Stimulated activated CD4-positive, alpha-beta T cell treated with anti-CD3 and anti-CD28 coated beads, Interleukin-1b, Interleukin-23, amount 100 ng/mL, for 1 hour (primary cell): ENCODE data around the gene RAPGEF1.

ENCODE experiments used
- DNase-seq, 2 donors: peaks; one replicate each; pipeline ENCODE4 v3.0.0-alpha.2; 2020; ENCODE audit warnings: low read depth in 2 of 2

RAPGEF1 gene

DNA sequence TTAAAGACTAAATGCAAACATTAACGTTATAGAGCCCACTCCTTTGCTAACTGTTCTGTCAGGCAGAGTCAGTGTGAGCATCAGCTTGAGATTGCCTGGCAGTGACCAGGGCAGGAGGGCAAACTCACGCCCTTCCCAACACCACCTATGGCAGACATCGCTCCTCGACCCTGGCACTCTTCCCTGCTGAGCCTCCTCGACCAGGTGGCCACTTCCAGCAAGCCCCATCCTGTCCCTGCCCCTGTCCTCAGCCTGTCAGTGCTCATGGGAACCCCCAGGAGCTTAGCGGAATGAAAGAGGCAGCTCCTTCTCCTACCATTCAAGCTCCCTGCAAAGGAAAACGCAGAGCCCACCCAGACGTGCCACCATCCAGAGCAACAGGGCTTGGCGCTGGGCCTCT, 152.5 kb downstream of the RAPGEF1 start:
- DNase-seq = no peak

DNA sequence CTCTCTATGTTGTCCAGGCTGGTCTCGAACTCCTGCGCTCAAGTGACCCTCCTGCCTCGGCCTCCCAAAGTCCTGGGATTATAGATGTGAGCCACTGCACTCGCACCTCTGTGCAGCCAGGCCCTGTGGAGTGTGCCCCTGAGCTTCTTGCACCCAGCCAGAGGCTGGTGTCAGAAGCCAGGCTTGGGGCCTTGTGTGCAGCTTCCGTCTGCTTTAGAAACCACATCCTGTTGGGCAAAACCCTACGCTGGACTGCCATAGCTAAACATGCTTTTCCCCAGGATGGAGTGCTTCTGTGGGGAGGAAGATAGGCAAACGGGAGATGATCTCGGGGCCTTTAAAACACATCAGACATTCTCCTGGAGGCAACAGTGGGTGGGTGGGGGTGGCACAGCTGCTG, 154.5 kb downstream of the RAPGEF1 start:
- DNase-seq = no peak

DNA sequence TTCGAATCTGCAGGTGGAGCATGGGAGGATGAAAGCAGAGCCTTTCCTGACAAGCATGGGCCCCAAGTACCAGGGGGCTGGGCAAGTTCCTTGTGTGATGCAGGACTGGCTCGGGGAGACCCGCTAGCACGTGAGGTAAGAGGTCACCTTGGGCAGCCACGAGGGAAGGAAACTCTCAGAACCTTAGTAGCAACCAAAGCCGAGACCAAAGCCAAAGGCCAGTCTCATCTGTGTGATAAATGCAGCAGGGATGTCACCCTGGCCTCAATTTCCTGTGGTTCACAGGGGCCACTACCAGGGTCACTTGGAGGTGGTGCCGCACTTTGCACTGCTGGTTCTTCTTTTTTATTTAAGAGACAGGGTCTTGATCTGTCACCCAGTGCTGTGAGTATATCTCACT, 155.0 kb downstream of the RAPGEF1 start:
- DNase-seq = no peak

DNA sequence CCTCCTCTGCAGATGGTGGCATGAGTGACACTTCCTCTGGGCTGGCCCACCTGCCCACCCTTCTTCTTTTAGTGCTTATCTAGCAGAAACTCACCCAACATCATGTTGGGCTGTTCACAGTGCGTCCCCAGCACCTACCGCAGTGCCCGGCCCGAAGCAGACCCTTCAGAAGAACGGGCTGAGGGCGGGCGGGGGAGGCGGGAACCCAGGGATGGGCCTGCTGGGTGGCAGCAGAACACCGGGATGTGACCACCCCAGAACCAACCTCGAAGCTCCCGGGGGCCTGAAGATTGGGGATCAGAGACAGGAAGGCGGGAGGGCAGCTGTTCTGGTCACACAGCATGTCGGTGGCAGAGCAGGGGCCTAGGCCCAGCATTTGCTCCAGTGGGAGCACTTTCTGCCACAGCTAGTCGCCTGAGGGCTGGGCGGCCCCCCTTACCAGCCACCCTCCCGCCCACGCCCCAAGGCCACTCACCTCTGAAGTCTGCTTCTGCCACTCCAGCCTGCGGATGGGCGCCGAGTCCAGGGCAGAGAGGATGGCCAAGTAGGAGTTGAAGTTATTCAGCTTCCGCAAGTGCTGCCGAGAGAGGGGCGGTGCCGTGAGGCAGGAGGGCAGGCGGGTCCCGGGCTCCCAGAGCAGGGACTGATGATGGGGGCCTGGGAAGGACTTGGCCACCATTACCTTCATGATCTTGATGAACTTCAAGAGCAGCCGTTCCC, 155.9 kb downstream of the RAPGEF1 start:
- no peak for DNase-seq

DNA sequence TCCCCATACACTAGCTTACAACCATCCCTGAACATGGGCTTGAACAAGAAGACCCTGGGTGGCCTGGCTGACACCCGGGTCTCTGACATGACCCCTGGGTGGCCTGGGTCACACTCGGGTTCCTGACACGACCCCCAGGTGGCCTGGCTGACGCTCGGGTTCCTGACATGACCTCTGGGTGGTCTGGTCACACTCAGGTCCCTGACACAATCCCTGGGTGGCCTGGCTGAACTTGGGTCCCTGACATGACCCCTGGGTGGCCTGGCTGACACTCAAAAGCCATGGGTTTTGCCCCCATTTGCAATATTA, 156.6 kb downstream of the RAPGEF1 start:
- DNase-seq = no peak

DNA sequence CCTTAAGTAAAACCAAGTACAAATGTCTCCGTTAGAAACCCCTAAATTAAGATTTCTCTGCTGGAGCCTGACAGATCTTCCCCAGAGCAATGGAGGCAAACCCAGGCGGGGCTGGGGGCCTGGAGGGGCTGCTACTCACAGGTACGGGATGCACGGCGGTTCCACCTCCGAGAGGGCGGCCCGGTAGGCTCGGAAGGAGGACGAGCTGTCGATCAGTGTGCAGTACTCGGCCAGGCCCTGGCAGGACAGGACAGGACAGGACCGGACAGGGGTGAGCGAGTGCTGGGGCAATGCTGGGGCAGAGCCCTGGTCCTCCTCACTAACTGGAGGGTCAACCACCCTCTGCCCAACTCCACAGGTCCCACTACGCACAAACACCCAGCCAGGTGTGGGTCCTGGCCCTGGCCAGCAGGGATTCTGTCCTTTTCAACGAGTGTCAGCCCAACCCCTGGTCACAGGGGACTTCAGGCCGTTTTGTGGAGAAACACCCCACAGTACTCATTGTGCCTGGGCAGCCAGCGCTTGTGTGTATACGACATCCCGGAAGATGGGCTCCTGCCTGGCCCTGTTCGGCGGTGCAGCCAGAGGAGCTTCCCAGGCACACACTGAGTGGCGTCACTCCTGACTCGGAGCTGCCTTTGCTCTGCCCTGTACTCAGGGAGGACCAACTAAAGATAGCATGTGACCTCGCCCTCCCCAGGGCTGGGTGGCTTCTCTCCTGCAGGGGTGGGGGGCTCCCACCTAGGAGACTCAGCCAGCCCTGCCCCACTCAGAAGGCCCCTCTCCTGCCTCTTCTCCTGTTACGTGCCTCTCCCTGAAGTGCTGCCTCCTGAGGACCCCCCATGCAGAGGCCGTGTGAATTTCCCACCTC, 157.2 kb downstream of the RAPGEF1 start:
- no peak for DNase-seq

DNA sequence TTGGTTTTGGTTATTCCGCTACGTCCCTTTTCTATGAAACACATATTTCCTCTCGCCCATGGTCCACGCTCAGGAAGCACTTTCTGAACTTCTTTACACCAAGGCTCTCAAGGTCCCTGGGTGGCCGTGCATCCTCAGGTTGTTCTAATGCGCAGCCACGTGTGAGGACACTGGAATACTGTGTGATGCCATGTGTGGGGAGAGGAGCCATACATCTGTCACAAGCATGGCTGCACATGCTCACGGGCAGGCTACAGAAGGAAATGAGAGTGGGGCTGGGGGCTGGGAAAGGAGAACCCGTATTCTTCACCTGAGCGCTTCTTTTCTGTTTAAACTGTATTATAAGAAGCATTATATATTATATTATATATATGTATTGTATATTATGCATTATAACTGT, 157.8 kb downstream of the RAPGEF1 start:
- DNase-seq = no peak

DNA sequence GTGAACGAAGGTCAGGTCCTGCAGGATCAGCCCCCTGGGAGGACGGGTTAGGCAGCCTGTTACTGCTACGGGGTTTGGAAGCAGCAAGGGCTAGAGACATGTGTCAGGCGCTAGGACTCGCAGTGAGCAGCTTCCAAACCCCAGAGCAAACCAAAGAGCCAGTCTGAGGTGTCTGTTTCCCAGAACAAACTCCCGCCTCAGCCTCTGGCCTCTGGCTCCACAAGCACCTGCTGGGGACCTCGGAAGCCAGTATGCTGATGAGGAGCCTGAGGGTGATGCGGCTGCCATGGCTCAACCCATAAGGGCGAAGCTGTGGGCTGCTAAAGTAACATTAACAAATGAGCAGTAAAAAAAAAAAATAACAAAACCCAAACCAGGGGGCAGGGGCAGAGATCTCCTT, 159.5 kb downstream of the RAPGEF1 start:
- DNase-seq = no peak

DNA sequence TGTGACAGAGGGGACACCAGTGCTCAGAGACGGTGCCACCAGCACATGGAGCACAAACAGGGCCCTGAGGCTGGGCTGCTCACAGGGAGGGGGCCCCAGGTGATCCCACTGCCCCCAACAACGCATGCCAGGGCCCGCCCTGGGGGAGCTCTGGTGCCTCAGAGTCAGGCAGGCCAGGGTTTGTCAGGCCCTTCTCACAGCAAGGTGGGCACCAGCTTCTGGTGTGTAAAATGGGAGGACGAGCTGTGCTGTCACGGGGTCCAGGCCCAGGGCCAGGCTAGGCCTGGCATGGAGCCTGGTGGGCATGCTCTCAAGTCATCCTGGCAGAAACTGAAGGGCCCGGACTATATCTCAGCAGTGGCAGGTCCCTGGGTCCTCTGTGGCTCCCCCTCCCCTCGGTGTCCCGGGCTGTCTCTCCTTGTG, 160.1 kb downstream of the RAPGEF1 start:
- DNase-seq = no peak

DNA sequence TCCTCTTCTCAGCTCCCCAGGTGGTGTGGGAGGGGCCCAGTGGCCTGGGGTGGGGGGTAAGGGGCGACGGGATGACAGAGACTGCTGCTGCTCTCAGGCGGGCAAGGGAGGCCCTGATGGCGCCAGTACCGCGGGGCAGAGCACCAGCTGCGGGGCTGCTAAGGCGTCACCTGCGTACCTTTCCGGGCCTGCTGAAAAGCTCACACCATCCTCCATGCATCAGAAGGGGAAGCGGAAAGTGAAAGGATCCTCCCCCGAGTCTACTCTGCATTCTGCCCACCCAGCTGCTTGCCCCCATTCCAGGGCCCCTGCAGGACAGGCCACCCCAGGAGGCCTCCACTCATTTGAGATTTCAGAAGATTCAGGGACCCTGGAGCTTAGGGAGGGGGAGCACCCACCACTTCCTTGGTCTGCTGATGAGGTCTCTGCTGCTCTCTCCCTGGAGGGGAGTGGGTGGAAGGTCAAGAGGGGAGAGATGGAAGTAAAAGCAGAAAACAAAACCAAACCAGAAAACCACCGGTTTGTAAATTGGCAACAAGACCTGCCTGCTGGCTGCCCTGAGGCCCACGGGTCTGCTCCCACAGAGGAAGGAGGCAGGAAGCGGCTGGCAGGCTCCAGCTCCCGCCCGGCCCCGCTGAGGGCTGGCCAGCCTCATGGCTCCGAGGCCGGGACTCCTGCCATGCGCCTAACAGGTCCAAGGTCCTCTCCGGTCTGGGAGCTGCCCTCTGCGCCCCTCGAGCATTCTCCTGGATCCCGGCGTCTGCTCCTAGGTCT, 161.0 kb downstream of the RAPGEF1 start:
- DNase-seq = peak in 1 of 2 donors; percentile 12

DNA sequence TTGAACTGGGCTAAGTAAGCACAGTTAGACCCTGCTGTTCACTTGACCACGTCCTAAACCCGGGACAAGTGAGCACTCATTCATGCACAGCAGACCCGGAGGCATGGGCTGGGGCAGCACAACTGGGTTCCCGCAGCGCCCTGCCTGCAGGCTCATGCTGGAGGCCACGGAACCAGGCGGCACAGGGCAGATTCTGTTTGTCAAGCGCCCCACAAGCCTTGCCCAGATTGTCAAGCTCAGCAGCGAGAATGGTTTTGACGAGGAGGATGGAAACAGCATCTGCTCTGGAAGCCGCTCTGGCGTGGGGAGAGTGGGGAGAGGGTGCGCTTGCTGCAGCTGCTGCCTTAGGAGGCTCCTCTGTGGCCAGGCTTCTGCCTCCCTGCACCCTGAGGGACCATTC, 161.9 kb downstream of the RAPGEF1 start:
- no peak for DNase-seq

DNA sequence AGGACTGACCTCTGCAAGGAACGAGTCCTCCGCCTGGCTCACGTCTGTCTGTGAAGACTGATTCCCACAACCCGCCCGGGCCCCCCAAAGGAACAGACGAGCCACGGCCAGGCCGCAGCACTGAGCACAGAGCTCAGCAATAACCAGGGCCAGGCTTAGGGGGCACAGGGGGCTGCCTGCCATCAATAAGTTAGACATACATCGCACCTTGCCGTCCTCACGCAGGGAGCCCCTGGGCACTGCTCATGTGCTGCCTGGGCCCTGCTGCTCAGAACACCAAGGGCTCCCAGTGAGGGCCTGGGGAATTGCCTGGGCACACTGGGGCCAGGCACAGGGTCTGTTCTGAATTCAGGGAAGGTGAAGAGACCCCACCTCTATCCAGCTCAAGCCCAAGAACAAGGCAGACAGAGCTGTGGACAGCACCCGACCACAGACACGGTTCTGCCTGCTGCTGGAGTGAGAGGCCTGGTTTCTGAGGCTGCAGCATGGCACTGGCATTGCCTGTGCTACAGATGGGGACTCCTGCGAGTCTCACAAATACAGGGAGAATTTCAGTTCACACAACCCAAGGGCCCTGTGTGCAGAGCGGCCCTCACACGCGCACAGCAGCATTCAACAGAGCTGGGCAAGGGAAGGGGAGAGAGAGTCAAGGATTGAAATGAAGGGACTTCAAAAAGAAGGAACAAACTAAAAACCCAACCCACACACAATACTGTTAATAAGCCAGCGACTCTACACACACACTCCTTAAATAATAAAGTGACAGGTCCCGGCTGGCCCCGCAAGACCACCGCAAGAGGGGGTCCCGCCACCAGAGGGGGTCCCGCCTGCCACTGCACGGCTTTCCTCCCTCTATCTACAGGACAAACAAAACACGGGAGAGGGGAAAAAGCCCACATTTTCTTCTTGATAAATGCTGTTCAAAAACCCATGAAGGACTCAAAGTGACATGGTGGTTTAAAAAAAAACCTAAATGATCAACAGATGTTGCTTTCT, 162.6 kb downstream of the RAPGEF1 start:
- no peak for DNase-seq

DNA sequence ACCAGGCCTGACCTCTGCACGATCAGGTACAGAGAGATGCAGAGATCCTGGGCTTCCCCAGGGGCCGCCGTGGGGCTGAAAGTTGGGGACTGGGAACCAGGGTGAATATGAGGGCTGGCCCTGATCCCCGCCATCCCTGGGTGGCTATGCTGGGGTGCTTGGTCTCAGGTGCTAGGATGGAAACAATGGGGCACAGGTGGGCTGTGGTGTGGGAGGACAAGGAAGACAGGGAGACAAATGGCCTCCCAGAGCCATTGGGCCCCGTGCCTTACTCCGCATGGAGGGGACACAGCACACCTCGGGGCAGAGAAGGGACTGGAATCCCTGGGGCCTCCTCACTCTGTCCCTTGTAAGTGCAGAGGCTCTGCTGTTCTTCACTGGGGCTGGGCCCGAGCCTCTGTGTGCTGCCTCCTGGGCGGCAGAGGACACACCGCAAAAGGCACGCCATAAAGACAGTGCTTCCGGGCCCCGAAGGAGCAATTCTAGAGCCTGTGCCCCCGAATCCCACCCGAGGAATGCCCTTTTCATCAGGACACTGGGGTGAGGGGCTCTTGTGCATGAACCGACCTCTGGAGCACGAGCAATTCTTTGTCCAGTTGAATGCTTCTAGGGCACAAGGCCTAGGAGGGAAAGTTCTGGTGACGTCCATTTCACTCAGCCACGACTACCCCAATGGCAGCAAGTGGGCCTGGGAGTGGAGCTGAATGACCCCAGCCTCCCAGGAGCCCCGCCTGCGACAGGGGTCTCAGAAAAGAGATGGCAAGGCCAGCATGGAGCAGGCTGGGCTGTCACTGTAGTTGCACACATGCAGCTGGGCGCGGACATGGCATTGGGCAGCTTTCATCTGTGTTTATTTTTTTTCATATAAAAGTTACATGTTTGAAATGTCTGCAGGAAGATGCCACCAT, 163.7 kb downstream of the RAPGEF1 start:
- DNase-seq = no peak

DNA sequence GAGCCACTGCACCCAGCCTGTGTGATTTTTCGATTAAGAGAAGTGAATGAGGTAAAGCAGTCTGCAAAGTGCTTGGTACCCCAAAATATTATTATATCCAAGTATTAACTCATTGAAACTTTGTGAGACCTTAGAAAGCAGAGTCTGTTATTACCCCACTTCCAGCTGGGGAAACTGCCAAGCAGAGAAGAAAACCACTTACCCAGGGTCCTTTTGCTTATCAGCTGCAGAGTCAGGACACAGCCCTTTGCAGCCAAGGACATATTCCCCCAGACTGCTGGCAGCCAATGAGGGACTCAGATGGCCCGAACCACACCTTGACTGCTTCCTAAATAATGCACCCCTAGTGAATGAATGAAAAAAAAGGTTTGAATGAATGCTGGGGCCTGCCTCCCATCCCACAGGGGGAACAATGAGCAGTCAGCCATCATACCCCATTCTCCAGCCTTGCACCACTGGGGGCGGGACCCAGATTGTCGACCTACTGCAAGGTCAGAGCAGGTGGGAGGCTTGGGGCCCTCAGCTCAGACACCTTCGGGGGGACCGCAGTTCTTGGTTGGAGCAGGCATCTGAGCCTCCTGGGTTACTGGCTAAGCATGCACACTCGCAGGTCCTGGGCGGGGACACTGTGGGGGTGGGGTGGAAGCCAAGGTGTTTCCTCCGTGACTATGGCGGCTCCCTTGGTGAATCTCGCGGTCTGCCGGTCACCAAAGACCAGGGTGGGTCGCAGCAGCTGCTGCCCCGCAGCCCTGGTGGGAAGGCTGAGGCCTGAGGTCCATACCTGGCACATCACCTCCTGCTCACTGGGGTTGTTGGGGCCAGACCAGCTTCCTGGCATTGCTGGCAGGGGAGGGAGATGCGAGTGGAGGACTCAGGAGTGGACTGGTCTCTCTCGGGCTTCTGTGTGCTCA, 164.9 kb downstream of the RAPGEF1 start:
- no peak for DNase-seq

DNA sequence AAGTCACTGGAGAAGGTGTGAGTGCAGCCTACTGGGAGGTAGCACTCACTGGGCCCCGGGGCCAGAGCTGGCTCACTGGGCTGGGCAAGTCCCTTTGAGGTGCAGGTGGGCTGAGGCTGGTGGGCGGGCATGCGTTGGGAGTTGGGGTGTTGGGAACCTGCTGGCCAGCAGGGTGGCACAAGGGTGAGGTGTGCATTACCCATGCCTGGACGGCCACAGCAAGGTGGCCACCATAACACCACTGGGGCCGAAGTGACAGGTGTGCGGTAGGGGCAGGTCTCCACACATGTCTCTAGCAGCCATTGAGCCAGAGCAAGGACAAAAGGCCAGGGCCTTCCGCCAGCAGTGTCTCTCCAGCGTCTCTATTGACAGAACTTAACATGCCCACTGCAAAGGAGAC, 172.0 kb downstream of the RAPGEF1 start:
- no peak for DNase-seq

DNA sequence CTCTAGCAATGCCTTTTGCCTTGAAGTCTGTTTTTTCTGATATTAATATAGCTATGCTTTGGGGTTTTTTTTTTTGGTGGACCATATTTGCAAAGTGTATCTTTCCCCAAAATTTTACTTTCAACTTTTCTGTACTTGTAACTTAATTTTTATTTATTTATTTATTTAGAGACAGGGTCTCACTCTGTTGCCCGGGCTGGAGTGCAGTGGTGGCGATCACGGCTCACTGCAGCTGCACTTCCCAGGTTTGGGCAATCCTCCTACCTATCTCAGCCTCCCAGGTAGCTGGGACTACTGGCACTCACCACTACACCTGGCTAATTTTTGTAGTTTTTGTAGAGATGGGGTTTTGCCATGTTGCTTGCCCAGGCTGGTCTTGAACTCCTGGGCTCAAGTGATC, 173.7 kb downstream of the RAPGEF1 start:
- DNase-seq = no peak

DNA sequence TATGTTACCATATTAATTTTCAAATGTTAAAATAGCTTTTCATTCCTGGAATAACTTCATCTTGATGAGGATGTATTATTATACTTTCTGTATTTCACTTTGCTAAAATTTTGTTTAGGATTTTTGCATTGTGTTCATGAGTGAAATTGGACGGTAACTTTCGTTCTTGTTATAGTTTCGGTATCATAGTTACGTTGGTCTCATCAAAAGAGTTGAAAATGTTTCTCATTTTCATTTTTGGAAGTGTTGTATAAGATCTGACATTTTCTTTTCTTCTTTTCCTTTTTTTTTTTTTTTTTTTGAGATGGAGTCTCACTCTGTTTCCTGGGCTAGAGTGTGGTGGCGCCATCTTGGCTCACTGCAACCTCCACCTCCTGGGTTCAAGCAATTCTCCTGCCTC, 174.5 kb downstream of the RAPGEF1 start:
- DNase-seq = no peak

DNA sequence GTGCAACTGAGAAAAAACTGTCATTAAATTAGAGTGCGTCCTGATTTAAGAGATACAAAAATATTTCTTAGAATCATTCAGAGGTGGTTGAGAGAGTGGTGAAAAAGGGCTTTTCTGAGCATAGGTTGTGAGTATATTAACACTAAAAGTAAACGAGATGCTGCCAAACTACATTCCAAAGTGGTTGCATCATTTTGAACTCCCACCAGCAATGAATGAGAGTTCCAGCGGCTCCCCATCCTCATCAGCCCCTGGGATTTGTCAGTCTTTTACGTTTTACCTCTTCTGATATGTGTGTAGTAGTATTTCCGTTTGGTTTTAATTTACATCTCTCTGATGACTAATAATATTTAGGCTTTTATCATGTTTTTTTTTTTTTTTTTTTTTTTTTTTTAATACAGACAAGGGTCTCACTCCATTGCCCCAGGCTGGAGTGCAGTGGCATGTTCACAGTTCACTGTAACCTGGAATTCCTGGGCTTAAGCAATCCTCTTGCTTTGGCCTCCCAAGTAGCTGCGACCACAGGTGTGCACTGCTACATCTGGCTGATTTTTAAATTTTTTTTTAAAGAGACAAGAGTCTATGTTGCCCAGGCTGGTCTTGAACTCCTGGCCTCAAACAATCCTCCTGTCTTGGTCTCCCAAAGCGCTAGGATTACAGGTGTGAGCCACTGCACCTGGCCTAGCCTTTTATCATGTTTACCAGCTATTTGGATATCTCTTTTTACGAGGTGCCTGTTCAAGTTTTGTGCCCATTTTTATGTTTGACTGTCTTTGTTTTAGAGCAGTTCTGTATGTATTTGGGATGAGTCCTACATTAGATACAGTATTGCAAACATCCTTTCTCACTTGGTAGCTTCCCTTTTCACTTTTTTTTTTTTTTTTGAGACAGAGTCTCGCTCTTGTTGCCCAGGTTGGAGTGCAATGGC, 177.6 kb downstream of the RAPGEF1 start:
- no peak for DNase-seq
